ENCODE results near the gene KLF3. TPM values are rescaled to one million over a fixed set of nuclear protein-coding genes. Genes with fewer than 3 reads are reported as not detected.

The KLF3 gene
- total RNA-seq, 2 donors from 2014 or later, result 30.6 to 32.0 TPM

GRCh38 chr4:38664706-38665401 lies 855 bp downstream of the KLF3 start:
- intact Hi-C loops (cut with DNase I), result no loop called here
- peak; percentile 10 for ATAC-seq
- 0 to 1% methylated on average over 36 to 53 of the region's 53 CpGs for WGBS, 2 donors

GRCh38 chr4:38665551-38666411 lies 1.8 kb downstream of the KLF3 start:
- peak overlapping the region; percentile 99 to 100 (median 100) for H3K27ac ChIP-seq
- no peak for TF ChIP-seq POLR2A (IDR thresholded peaks at IDR 0.05)
- TF ChIP-seq CTCF (IDR thresholded peaks at IDR 0.05), result no peak
- H3K36me3 ChIP-seq (replicated peaks in 1 of 2; ENCODE audit: insufficient read depth in 1 of 2, low read depth in 2 of 2), result no peaks in the 10 kb centered on the region
- 3 to 4% methylated on average over 5 of the region's 5 CpGs for WGBS, 2 donors
- H3K9me3 ChIP-seq, result no peaks in the 10 kb centered on the region
- intact Hi-C loops (cut with DNase I), result no loop called here
- ATAC-seq (no peak), DNase-seq (no peak)
- no peaks in the 10 kb centered on the region for H3K27me3 ChIP-seq
- H3K4me1 ChIP-seq, result peaks cover 43% of the 10 kb centered on the region
- H3K4me3 ChIP-seq, result peak overlapping the region in 1 of 2 donors; percentile 89

More at GRCh38 chr4:38664706-38665401, 855 bp downstream of the KLF3 start:
- no peaks in the 10 kb centered on the region for H3K27me3 ChIP-seq
- H3K9me3 ChIP-seq, result no peaks in the 10 kb centered on the region
- H3K27ac ChIP-seq, result peak overlapping the region; percentile 99 to 100 (median 100)
- no peaks in the 10 kb centered on the region for H3K36me3 ChIP-seq (replicated peaks in 1 of 2; ENCODE audit: insufficient read depth in 1 of 2, low read depth in 2 of 2)
- TF ChIP-seq CTCF (IDR thresholded peaks at IDR 0.05) (no peak), POLR2A (IDR thresholded peaks at IDR 0.05) (peak; percentile 50 to 90 (median 88))
- peak overlapping the region; percentile 89 to 93 for H3K4me3 ChIP-seq
- peak; percentile 71 to 79 (median 78) for DNase-seq
- peaks cover 33% of the 10 kb centered on the region for H3K4me1 ChIP-seq

GRCh38 chr4:38666766-38667084 lies 2.7 kb downstream of the KLF3 start:
- no peaks in the 10 kb centered on the region for H3K36me3 ChIP-seq (replicated peaks in 1 of 2; ENCODE audit: insufficient read depth in 1 of 2, low read depth in 2 of 2)
- H3K4me1 ChIP-seq, result peaks cover 52% of the 10 kb centered on the region
- TF ChIP-seq CTCF (IDR thresholded peaks at IDR 0.05) (no peak), POLR2A (IDR thresholded peaks at IDR 0.05) (no peak)
- H3K4me3 ChIP-seq, result no peak overlapping the region
- no peak for ATAC-seq
- intact Hi-C loops (cut with DNase I), result no loop called here
- H3K27ac ChIP-seq, result peak overlapping the region; percentile 98 to 100 (median 100)
- no peak for DNase-seq
- 0 to 3% methylated on average over 1 of the region's 1 CpG for WGBS, 2 donors
- no peaks in the 10 kb centered on the region for H3K27me3 ChIP-seq
- H3K9me3 ChIP-seq, result no peaks in the 10 kb centered on the region

- ATAC-seq (peak; percentile 65), DNase-seq (peak; percentile 85 to 97 (median 89))
- intact Hi-C loops (cut with DNase I), result no loop called here
- WGBS, 2 donors, result 0% methylated on average over 11 of the region's 11 CpGs
- peaks cover 55% of the 10 kb centered on the region for H3K4me1 ChIP-seq
- TF ChIP-seq POLR2A (IDR thresholded peaks at IDR 0.05) (peak; percentile 87 to 96 (median 95)), CTCF (IDR thresholded peaks at IDR 0.05) (no peak)
- no peak overlapping the region for H3K4me3 ChIP-seq
- no peaks in the 10 kb centered on the region for H3K9me3 ChIP-seq
- H3K36me3 ChIP-seq (replicated peaks in 1 of 2; ENCODE audit: insufficient read depth in 1 of 2, low read depth in 2 of 2), result no peaks in the 10 kb centered on the region
- H3K27me3 ChIP-seq, result no peaks in the 10 kb centered on the region
- H3K27ac ChIP-seq, result peak overlapping the region; percentile 98 to 100 (median 100)
Measured at GRCh38 chr4:38667085-38667893, 3.3 kb downstream of the KLF3 start.
